Activated CD4-positive, alpha-beta T cell treated with anti-CD3 and anti-CD28 coated beads for 48 hours (primary cell): ENCODE data around the gene CHCHD4.

Experiments
- DNase-seq: peaks from one replicate; pipeline ENCODE4 v3.0.0-alpha.2; 2020

The CHCHD4 gene

GRCh38 chr3:14124615-14125192 lies at the start of gene CHCHD4, which contains the start of gene TMEM43:
CHCHD4 (minus strand) TSS chr3:14124870; CDS start chr3:14124676, 194 bp downstream.
TMEM43 (plus strand) TSS chr3:14125052; CDS start chr3:14125194, 142 bp downstream.
- peak; percentile 98 for DNase-seq

- no peak for DNase-seq
These were observed 47.8 kb upstream of the CHCHD4 start for GRCh38 chr3:14172496-14172895.

GRCh38 chr3:14170531-14171159 lies 46.0 kb upstream of the CHCHD4 start:
- no peak for DNase-seq

GRCh38 chr3:14169871-14170270 lies 45.2 kb upstream of the CHCHD4 start:
- no peak for DNase-seq

GRCh38 chr3:14169435-14169834 lies 44.8 kb upstream of the CHCHD4 start:
- DNase-seq = no peak

GRCh38 chr3:14166877-14167603 lies 42.4 kb upstream of the CHCHD4 start:
- no peak for DNase-seq

GRCh38 chr3:14162178-14162577 lies 37.5 kb upstream of the CHCHD4 start:
- no peak for DNase-seq

- no peak for DNase-seq
These were observed 36.6 kb upstream of the CHCHD4 start for GRCh38 chr3:14161282-14161681.

GRCh38 chr3:14159426-14159825 lies 34.8 kb upstream of the CHCHD4 start:
- no peak for DNase-seq

- no peak for DNase-seq
These were observed 33.7 kb upstream of the CHCHD4 start for GRCh38 chr3:14158370-14158769.

GRCh38 chr3:14157951-14158350 lies 33.3 kb upstream of the CHCHD4 start:
- DNase-seq = no peak

- DNase-seq = no peak
These were observed 32.3 kb upstream of the CHCHD4 start for GRCh38 chr3:14156843-14157561.

GRCh38 chr3:14156201-14156600 lies 31.5 kb upstream of the CHCHD4 start:
- no peak for DNase-seq

- DNase-seq = no peak
These were observed 30.3 kb upstream of the CHCHD4 start for GRCh38 chr3:14154895-14155440.

- DNase-seq = no peak
These were observed 29.6 kb upstream of the CHCHD4 start for GRCh38 chr3:14154276-14154675.

GRCh38 chr3:14153663-14154062 lies 29.0 kb upstream of the CHCHD4 start:
- DNase-seq = no peak

- no peak for DNase-seq
These were observed 28.3 kb upstream of the CHCHD4 start for GRCh38 chr3:14152963-14153355.

- no peak for DNase-seq
These were observed 27.7 kb upstream of the CHCHD4 start for GRCh38 chr3:14152233-14152962.

GRCh38 chr3:14151471-14152083 lies 26.9 kb upstream of the CHCHD4 start:
- DNase-seq = no peak

- DNase-seq = no peak
These were observed 26.0 kb upstream of the CHCHD4 start for GRCh38 chr3:14150491-14151230.

- DNase-seq = no peak
These were observed 25.4 kb upstream of the CHCHD4 start for GRCh38 chr3:14150078-14150477.
